Hair follicular keratinocyte (primary cell): ENCODE results near the gene TMEM243. TPM values are rescaled to one million over a fixed set of nuclear protein-coding genes. Genes with fewer than 3 reads are reported as not detected.

Source experiments
- total RNA-seq: library from RNA; depleted of rRNA; stranded (reverse); fragments of >200 nt; gene quantifications from 2 replicates; pipeline ENCODE4 v1.2.3, GENCODE V29; 2015

TMEM243 gene, protein sequence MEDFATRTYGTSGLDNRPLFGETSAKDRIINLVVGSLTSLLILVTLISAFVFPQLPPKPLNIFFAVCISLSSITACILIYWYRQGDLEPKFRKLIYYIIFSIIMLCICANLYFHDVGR
- total RNA-seq = 31.5 and 36.6 TPM in 2 replicates

GRCh38 chr7:87219545-87220025 lies at the start of gene TMEM243:
Gene TMEM243 (minus strand): TSS chr7:87219732. CDS start chr7:87219503, 229 bp downstream.

GRCh38 chr7:87152112-87152896 lies 67.2 kb downstream of the TMEM243 start, which contains the start of gene DMTF1:
Gene DMTF1 (plus strand): TSS chr7:87152453. CDS start chr7:87164942, 12,489 bp downstream.

Other genes with a start within 250 kb of the TMEM243 start
- 3.2 and 5.9 TPM in 2 replicates for gene ELAPOR2, start 160.1 kb downstream of the TMEM243 start, total RNA-seq
- 18.5 and 25.4 TPM in 2 replicates for gene DMTF1, start 67.3 kb downstream of the TMEM243 start, total RNA-seq
- 6.8 and 10.4 TPM in 2 replicates for gene CROT, start 125.9 kb upstream of the TMEM243 start, total RNA-seq